ENCODE data around the gene JPH3.
"Not testable (repeated sequence)": the region's sequence is repeated elsewhere in the genome, so short reads cannot be mapped to it uniquely, and the experiment has no call there.

JPH3 gene

DNA sequence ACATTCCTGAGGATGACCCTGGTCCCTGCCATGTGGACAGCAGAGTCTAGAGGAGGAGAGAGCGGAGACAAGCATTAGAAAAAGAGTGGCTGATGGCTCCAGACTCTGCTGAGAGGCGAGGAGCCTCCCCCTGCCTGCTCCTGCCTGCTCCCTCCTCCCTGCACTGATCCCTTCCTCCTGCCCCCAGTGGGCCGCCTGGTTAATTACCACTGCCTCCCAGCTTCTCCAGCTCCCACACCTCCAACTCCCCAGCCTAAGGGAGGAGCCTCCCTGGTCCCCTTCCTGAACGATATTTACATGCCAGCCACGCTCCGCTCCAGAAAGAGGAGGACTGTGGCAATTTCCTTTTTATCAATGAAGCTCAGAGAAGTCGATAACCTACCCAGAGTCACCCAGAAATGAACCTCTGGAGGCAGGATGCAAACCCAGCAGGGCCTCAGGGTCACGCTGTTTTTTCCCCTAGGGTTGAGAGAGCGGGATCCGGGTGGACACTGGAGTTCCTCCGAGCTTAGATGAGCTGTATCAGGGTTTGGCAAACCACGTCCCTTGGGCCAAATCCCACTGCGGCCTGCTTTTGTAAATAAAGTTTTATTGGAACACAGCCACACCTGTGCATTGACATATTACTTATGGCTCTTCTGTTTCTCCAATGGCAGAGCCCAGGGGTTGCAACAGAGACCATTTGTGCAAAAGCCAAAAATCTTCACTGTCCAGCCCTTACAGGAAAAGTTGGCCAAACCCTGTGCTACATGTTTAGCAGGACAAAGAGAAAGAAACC is 27.1 kb upstream of the JPH3 start:
- DNase-seq: no peak

DNA sequence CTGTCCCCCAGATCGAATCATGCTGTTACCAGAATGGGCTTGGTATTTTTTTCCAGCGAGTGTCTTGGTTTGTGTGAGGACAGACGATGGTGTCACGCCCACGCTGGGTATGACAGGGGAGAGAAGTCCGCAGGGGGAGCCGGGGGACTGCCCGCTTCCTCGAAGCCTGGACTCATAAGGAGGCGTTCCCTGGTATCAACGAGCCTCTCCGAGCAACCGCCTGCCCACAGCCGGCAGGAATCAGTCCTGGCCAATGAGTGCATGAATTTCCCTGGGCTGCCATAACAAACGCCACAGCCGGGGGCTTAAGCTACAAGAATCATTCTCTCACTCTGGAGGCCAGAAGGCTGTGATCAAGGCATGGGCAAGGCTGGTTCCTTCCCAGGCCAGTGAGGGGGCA is 26.1 kb upstream of the JPH3 start:
- DNase-seq: no peak

DNA sequence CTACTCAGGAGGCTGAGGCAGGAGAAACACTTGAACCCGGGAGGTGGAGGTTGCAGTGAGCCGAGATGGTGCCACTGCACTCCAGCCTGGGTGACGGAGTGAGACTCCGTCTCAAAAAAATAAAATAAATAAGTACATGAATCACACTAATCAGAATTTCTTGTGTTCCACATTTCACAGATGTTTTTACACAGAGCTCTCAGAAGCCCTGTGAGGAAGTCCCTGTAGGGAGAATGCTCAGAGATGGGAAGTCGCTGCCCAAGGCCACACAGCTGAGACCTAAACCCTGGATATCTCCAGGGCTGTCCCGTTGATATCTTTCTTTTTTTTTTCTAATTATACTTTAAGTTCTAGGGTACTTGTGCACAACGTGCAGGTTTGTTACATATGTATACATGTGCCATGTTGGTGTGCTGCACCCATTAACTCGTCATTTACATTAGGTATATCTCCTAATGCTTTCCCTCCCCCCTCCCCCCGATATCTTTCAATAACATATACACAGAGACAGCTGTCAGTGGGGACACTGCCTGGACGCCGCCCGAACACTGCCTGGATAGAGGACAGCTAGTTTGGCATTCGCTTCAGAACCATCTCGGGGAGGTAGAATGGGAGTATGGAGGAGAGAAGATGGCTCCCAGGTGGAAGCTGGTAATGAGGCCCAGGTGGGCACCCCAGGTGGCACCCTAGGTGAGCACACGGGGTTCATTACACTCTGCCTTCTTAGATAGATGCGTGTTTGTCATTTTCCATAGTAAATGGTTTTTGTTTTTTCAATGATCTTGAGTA is 24.0 kb upstream of the JPH3 start:
- DNase-seq: not testable (repeated sequence)

DNA sequence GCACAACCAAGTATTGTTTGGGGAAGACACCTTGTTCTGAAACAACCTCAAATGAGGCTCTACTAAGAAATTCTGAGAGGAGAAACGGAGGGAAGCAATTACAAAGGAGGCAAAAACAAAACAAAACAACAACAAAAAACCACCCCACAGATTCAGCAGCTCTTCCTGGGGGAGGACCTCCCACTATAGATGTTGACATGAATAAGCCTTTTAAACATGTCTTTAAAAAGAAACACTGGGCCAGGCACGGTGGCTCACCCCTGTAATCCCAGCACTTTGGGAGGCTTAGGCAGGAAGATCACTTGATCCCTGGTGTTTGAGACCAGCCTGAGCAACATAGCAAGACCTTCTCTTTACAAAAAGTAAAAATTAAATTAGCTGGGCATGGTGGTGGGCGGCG is 22.6 kb upstream of the JPH3 start:
- DNase-seq: no peak

DNA sequence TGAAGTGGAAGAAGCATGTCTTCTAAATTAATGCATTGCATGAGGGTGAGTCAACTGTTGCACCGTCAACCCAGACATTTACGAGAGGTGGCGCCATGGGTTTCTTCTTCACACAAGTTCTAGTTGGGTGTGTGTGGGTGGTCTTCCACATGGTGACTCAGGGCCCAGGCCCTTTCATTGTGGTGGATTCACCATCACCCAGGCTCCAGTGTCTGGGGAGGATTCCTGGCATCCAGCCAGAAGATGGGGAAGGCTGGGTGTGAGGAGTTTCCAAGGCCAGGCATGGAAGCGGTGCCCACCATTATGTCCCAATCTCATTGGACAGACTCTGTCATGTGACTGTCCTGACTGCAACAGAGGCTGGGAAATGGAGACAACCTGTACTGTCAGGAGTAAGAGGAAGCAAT is 21.4 kb upstream of the JPH3 start:
- DNase-seq: no peak

DNA sequence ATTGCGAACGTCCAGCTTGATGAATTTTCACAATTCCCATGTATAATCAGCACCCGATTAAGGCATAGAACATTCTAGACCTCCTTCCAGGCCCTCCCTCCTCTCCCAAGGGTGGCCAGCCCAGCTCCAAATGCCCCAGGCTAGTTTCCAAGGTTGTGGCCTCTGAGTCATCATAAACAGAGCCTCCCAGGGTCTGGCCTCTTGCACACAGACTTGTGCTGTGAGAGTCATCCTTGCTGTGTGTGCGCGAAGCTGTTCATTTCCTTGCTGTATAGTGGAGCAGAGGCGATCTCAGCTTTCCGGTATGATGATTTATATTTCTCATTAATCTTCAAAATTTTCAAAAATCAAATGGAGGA is 20.5 kb upstream of the JPH3 start:
- DNase-seq: no peak

DNA sequence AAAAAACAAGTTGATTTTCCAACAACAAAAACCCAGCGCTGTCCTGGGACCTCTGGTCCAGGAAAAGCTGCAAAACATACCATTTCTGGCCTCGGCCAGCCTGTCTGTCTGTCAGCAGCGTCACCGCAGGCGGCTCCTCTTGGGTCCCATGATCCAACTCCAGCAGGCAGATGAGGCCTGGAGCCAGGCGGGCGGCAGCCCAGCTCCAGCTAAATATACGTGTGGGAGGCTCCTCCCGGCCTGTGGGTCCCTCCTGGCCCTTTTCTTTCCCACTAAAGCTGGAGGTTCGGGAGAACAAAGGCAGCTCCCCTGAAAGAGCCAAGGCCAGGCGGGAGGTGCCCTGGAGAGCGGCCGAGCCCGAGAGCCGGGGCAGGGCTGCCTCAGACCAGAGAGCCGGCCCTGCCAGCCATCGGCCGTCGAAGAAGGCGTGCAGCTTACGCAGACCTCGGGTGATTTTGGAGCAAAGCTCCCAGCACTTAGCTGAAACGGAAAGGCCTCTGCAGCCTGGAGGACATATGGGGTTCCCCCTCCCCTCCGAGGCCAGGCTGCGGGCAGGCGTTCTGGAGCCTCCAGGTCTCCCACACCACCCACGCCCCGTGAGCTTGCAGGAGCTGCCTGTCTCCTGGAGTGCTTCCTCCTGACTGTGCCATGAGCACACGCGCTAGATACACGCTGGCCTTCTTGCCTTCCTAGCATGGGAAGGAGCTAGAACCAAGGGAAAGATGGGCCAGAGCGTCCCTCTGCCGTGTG is 19.9 kb upstream of the JPH3 start:
- DNase-seq: no peak

DNA sequence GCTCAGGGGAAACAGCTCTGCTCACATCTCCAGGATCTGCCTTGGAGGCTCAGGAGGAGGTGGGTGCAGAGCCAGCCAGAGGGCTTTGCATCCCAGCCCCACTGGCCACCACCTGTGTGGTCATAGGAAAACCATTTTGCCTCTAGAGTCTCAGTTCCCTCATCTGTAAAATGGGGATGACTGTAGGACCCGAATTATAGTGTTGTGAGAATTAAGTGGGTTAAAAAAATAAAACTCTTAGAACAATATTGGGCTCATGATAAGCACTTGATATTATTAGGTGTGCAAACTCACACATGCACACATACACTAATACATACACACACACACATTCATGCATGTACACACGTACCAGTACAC is 19.4 kb upstream of the JPH3 start:
- DNase-seq: no peak

DNA sequence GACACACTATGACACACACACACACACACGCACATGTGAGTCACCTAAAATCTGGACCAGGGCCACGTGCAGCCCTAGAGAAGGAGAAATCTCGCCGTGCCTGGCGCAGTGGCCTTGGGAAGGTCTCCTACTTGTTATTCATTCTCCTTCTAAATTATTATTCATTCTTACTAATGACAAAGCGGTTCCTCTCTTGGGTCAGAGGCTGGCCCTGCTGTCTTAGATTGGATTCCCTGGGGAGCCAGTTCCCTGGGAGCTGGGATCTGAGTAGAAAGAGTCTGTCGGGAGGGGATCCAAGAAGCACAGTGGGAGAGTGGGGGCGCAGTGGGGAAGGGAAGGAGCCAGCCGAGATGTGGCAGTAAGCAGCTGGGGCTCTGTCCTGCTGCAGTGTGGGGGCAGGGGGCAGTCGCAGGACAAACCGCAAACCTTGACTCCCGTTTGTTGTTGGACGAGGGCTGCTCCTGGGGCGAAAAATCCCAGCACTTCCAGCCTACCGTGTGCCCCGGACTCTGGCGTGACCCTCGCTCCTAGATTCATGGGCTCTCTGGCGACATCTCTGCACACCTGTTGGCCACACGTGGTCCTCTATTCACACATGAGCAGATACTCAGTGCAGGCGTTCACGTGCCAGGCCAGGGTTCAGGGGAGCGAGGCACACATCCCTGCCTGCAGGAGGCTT is 18.7 kb upstream of the JPH3 start:
- DNase-seq: no peak

DNA sequence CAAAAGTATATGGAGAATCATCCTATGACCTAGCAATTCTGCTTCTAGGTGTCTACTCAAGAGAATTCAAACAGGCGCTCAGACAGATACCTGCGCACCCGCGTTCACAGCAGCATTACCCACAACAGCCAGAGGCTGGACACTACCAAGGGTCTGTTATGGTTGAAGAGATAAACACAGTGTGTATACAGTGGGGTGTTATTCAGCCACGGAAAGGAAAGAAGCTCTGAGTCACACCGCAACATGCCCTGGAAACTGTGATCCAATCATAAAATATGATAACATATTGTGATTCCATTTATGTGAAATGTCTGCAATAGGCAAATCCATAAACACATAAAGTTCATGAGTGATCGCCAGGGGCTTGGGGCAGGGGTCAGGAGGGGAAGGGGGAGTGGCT is 18.0 kb upstream of the JPH3 start:
- DNase-seq: no peak

DNA sequence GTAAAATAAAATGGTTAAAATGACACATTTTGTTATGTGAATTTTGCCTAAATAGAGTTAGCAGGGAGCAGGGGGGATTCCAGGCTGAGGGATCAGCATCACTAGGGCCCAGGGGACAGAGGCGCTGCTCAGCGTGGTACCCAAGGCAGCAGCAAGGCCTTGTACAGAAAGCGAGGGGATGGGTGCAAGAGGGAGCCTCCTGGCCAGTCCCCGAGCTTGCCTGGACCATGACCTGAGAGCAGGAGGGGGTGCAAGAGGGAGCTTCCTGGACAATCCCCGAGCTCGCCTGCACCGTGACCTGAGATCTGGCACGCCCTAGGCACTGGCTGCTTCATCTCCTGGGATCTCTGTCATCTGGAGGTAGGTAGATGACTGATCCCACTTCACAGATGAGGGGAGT is 17.3 kb upstream of the JPH3 start:
- DNase-seq: no peak

DNA sequence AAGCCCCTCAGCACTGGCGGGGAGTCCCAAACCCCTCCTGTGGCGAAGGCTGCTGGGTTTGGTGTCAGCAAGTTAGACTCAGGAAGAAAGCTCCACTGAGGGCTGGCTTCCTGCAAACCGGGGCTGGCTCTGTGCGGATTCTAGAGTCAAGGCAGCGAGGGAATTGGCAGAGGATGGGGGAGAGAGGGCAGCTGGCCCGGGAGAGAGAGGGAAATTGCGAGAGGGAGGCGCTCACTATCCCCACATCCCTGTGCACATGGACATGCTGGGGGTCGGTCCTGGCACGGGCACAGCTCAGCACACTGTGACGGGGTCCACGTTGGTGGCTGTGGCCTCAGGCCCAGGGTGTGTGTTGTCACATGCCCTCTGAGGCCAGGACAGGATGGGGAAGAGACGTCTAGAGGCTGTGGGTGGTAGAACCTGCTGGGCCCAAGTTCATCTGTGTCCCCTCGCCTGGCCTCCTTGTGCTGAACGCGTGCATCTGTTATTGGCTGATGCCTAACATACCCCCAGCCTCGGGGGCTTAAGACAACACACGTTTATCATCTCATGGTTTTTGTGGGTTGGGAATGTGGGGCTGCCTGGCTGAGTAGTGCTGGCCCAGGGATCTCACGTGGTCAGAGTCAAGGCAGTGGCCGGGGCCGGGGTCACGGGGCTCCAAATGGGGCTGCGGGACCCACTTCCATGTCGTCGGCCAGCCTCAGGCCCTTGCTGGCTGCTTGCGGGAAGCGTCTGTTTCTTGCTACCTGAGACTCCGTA is 16.7 kb upstream of the JPH3 start:
- DNase-seq: no peak

DNA sequence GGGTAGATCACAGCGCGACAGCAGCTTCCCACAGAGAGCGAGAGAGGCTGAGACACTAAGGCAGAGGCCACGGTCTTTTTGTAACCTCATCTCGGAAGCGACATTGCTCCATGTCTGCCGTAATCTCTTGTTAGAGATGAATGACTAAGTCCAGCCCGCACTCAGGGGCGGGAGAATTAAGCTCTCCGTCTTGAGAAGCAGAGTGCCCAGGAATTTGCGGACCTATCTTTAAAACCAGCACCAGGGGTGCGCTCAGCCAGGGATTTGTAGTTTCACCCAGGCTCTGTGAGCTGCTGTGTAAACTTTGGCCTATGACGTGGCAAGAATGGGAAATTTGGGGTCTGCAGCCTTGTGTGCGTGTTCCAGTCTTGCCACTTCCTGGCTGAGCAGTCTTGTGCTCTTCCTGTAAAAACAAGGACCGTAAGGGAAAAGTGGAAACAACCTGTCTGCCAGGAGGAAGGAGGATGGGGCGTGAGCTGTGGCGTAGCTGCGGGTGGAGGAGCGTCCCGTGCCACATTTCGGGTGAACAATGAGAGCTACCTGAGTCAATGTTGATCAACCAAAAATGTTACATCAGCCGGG is 16.0 kb upstream of the JPH3 start:
- no peak for DNase-seq

DNA sequence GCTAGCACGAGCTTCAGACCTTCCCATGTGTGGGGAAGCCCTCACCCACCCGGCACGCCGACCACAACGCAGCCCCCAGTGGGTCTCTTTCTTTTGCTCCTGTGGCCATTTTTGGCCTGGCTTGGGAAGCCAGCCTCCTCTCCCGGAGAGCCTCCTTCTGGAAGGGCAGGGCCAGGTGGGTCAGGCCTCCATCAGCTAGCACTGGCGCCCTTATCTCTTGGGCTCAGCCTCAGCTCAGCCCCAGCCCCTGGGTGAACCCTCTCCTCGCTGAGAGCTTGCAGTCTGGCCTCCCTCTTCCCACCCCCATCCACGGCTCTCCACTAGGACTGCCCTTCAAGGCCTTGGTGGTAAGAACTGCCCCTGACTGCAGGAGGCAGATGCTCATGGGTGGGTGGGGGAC is 14.7 kb upstream of the JPH3 start:
- DNase-seq: no peak

DNA sequence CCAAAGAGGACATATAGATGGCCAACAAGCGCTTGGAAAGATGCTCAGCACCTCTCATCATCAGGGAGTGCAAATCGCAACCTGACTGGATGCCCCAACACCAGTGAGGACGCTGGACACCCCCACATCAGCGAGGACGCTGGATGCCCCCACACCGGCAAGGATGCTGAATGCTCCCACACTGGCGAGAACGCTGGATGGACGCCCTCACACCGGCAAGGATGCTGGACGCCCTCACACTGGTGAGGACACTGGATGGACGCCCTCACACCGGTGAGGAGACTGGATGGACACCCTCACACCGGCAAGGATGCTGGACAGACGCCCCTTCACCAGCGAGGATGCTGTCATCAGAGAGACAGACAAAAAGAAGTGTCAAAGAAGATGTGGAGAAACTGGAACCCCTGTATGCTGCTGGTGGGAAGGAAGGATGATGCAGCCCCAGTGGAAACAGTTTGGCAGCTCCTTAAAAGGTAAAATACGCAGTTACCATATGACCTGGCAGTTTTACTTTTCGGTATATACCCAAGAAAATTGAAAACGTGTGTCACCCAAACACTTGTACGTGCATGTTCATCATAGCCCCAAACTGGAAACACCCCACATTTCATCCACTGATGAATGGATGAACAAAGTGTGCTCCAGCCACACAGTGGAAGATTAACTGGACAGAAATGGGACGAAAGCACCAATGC is 10.1 kb upstream of the JPH3 start:
- no peak for DNase-seq

DNA sequence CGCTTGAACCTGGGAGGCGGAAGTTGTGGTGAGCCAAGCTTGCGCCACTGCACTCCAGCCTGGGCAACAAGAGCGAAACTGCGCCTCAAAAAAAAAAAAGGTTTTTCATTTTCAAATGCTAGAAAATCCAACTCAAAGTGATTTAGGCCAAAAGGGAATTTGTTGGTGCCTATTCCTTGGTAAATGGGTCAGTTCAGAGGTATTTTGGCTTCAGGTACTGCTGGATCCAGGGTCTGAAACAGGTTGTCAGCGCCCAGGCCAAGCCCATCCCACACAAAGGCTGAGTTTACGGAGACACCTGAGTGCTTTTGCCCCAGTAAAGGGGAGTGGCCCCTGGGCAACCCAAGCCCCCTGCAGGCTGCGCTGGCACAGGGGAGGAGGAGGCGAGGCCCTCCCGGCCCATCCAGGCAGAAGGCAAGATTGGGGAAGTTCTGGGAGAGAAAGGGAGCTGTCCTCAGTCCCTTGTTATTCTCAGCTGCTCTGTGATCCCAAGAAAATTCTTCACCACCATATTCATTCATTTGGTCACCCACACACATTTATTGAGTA is 8.5 kb upstream of the JPH3 start:
- DNase-seq: no peak

DNA sequence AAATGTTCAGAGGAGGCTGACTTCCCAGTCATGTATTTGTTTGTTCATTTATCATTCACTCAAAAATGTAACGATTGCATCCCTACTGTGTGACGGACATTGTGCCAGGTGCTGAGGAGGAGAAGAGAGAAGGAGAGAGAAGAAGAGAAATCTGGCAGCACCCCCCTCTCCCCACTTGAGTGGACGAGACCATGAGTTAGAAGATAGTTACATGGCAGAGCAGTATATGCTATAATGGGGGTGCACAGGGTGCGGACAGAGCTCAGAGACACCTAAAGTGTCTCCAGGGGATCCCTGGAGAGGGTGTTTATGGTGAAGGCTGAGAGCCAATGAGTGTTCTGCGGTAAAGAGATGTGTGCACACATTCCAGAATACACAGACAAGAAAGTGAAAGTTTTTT is 6.6 kb upstream of the JPH3 start:
- no peak for DNase-seq

DNA sequence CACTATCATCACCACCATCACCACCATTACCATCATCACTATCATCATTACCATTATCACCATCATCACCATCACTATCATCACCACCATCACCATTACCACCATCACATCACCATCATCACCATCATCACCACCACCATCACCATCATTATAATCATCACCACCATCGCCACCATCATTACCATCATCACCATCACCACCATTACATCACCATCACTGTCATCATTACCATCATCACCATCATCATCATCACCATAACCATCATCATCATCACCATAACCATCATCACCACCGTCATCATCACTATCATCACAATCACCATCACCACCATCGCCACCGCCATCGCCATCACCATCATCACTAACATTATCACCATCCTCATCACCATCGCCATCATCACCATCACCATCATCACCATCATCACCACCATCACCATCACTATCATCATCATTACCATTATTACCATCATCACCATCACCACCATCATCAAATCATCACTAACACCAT is 4.9 kb upstream of the JPH3 start:
- DNase-seq: no peak

DNA sequence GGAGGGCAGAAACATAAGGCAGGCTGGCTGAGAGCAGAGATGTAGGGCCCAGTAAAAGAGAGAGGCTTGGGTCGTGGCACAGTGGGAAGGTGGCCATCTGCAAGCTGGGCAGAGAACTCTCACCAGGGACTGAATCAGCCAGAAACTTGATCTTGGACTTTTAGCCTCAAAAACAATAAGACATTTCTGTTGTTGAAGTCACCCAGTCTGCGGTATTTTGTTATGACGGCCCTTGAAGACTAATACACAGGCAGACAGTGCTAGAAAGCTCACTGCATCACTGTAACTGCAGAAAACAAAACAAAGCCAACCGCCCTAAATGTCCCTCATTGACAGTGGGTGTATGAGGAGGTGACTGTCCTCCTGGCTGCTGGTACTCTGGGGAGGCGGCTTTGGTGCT is 3.9 kb upstream of the JPH3 start:
- DNase-seq: no peak

DNA sequence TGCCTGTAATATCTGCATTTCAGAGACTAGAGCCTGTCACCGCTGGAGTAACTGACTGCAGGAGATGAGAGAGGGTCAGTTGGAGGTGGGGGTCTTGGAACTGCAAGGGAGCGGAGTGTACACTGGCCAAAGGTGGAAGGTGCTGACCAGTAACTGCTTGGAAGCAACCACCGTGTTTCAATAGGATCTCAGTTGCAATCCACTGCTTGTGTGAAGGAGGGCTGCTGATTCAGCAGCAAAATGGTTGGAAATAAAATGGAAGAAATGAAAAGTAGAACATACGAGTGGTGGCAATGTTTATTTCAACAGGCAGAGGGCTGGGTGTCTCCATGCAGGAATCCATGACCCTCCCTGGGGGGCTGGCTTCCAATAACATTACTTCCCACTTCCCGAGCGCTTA is 2.1 kb upstream of the JPH3 start:
- DNase-seq: no peak

DNA sequence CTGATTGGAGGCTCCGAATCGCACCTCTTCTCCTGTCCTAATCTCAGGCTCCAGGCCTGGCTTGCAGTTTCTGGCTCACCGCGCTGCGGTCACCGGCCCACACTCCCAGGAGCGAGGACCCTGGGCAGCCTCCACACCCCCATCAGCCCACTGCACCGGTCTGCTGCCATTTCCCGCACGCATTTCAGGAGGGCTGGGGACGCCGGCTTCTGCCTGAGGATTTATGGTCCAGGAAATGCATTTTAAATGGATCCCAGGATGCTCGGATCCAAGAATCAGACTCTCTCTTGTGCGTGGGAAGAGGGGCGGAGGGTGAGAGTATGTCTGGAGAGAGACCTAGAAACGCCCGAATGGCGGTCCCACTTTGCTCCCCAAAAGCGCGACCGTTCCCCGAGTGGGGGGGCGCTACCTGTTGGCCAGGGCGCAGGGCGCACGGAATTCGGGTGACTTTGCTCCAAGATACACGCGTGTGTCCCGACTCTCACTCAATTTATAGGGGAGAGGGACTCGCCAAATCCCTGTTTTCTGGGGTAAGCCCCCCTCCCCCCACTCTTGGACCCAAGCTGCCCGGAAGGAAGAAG is 817 bp upstream of the JPH3 start:
- no peak for DNase-seq
